ENCODE results near the gene TNFRSF18.

- TF ChIP-seq CTCF (IDR thresholded peaks at IDR 0.05): no peak
- no peak for TF ChIP-seq POLR2A (IDR thresholded peaks at IDR 0.05)
Observed at GRCh38 chr1:1250786-1251284, 44.4 kb upstream of the TNFRSF18 start.

All from thyroid gland (tissue), 4 donors.